Panc1 (cell line): ENCODE data around the gene BIVM. TPM values are rescaled to one million over a fixed set of nuclear protein-coding genes. Genes with fewer than 3 reads are reported as not detected.

Experiments
- ATAC-seq: fragments of 200-7000 bp; cut with Tn5 transposase; 2 replicates; pipeline ENCODE4 v1.9.1; 2020; ENCODE audit warnings: mild to moderate bottlenecking, moderate library complexity
- BruUV-seq: library from RNA; stranded (reverse); fragments of 400-500 nt; replicated peaks from 2 replicates; lab custom pipeline; 2021; lab: Mats Ljungman, UMichigan
- CTCF ChIA-PET: fragments of 300-600 bp; sonication (Branson Sonifier 250); formaldehyde crosslinking; loops from one replicate; lab custom pipeline; 2022; ENCODE audit warnings: antibody characterized with exemption; lab: Charles Lee
- POLR2A ChIA-PET: fragments of 300-600 bp; sonication (Branson Sonifier 250); formaldehyde crosslinking; loops from one replicate; lab custom pipeline; 2022; ENCODE audit warnings: antibody characterized with exemption; lab: Charles Lee
- DNase-seq: peaks from one replicate; pipeline ENCODE4 v3.0.0-alpha.2; 2010; ENCODE audit warnings: low read depth, low spot score
- H3K27ac ChIP-seq: 2 replicates; pipeline ENCODE4 v1.5.1; 2011; ENCODE audit warnings: mild to moderate bottlenecking, low read length, inconsistent platforms
- H3K27me3 ChIP-seq: fragments of 200-500 bp; sonication (Bioruptor generic); 2 replicates; pipeline ENCODE4 v1.6.0; 2014; ENCODE audit warnings: low read length, inconsistent platforms; ENCODE audit not compliant: control insufficient read depth, insufficient read depth
- H3K36me3 ChIP-seq: fragments of 200-500 bp; sonication (Bioruptor generic); 2 replicates; pipeline ENCODE4 v1.5.1; 2014; ENCODE audit warnings: inconsistent platforms, mild to moderate bottlenecking, low read length, moderate library complexity; ENCODE audit not compliant: control insufficient read depth, insufficient read depth
- H3K4me1 ChIP-seq: 2 replicates; pipeline ENCODE4 v1.5.1; 2011; ENCODE audit warnings: inconsistent platforms, mild to moderate bottlenecking, low read length, moderate library complexity; ENCODE audit not compliant: control insufficient read depth, insufficient read depth
- H3K4me3 ChIP-seq, 2 experiments: 2 replicates each; pipeline ENCODE4 v1.5.1; 2011 to 2012; ENCODE audit warnings: low read depth in 2 of 2, low read length in 2 of 2, mild to moderate bottlenecking in 2 of 2, inconsistent platforms in 1 of 2, moderate library complexity in 1 of 2
- H3K9me3 ChIP-seq: fragments of 200-500 bp; sonication (Bioruptor generic); 2 replicates; pipeline ENCODE4 v1.5.1; 2014; ENCODE audit warnings: low read depth, mild to moderate bottlenecking, inconsistent platforms, low read length, moderate library complexity; ENCODE audit not compliant: control insufficient read depth, insufficient read depth
- CTCF ChIP-seq: fragments of 450-650 bp; IDR thresholded peaks from 2 replicates; pipeline ENCODE4 v1.5.1; 2017; ENCODE audit warnings: mild to moderate bottlenecking
- POLR2AphosphoS5 ChIP-seq: IDR thresholded peaks from 2 replicates; pipeline ENCODE4 v1.6.1; 2012; ENCODE audit warnings: mild to moderate bottlenecking, low read depth, low read length, moderate library complexity
- REST ChIP-seq, 2 experiments: IDR thresholded peaks; 2 replicates each; pipeline ENCODE4 v1.6.1; 2011 to 2012; ENCODE audit warnings: low read depth in 2 of 2, control low read depth in 1 of 2, low read length in 1 of 2, mild to moderate bottlenecking in 1 of 2, moderate library complexity in 1 of 2; ENCODE audit not compliant: insufficient read depth in 1 of 2
- SIN3A ChIP-seq: IDR thresholded peaks from 2 replicates; pipeline ENCODE4 v1.6.1; 2012; ENCODE audit warnings: low read depth, mild to moderate bottlenecking, low read length, moderate library complexity, borderline replicate concordance; ENCODE audit not compliant: insufficient read depth
- TCF7L2 ChIP-seq: IDR thresholded peaks from 2 replicates; pipeline ENCODE4 v1.6.1; 2011; ENCODE audit warnings: mild to moderate bottlenecking, low read depth, low read length, inconsistent platforms
- in situ Hi-C: cut with HindIII; loops from 2 replicates; pipeline ENCODE4 v1.10.0; 2016; ENCODE audit warnings: low sequenced_read_pairs, low pct_unique_long_range_greater_than_20kb
- intact Hi-C: fragments of 100-400 bp; cut with micrococcal nuclease; formaldehyde crosslinking; loops from one replicate; pipeline ENCODE4 v1.10.0; 2022; ENCODE audit not compliant: unreplicated experiment
- total RNA-seq: library from RNA; stranded (reverse); gene quantifications from one replicate; pipeline ENCODE4 v1.2.1, GENCODE V29; 2021; ENCODE audit not compliant: unreplicated experiment

BIVM gene
- total RNA-seq, 1 experiment from 2014 or later: 10.5 TPM

GRCh38 chr13:102788683-102789082 is 10.2 kb upstream of the BIVM start:
- intact Hi-C loops (no loop called here), in situ Hi-C loops (no loop called here)
- H3K4me3 ChIP-seq: no peak overlapping the region
- H3K36me3 ChIP-seq: no peaks in the 10 kb centered on the region; the same call in 1 of the 2 replicates
- H3K4me1 ChIP-seq: no peaks in the 10 kb centered on the region
- H3K27me3 ChIP-seq: no peaks in the 10 kb centered on the region
- ChIA-PET CTCF (no interaction called here), POLR2A (no interaction called here)
- H3K27ac ChIP-seq: no peak overlapping the region
- no peak for DNase-seq
- no TSS peak for BruUV-seq
- H3K9me3 ChIP-seq: no peaks in the 10 kb centered on the region
- TF ChIP-seq CTCF (no peak), TCF7L2 (no peak), SIN3A (no peak), REST (IDR thresholded peaks at IDR 0.05; ENCODE audit: insufficient read depth in 1 of 2, low read depth in 2 of 2, low read length in 1 of 2) (no peak), POLR2AphosphoS5 (no peak)
- no peak for ATAC-seq

- Histone ChIP-seq H3K4me3 (no peak overlapping the region), H3K9me3 (no peaks in the 10 kb centered on the region), H3K4me1 (no peaks in the 10 kb centered on the region), H3K27me3 (no peaks in the 10 kb centered on the region), H3K27ac (no peak overlapping the region), H3K36me3 (no peaks in the 10 kb centered on the region; the same call in 1 of the 2 replicates)
- DNase-seq (no peak), ATAC-seq (no peak)
- POLR2A ChIA-PET: no interaction called here
- intact Hi-C loops (no loop called here), in situ Hi-C loops (no loop called here)
- CTCF ChIA-PET: no interaction called here
- TF ChIP-seq POLR2AphosphoS5 (no peak), SIN3A (no peak), TCF7L2 (no peak), CTCF (no peak), REST (IDR thresholded peaks at IDR 0.05; ENCODE audit: insufficient read depth in 1 of 2, low read depth in 2 of 2, low read length in 1 of 2) (no peak)
- BruUV-seq: no TSS peak
Observed at GRCh38 chr13:102792396-102792795, 6.5 kb upstream of the BIVM start.
